Kidney (tissue), 14 donors: Measurements from ENCODE around the gene DSCAM. TPM values are rescaled to one million over a fixed set of nuclear protein-coding genes. Genes with fewer than 3 reads are reported as not detected.

Source experiments
- DNase-seq, 5 donors: peaks; one replicate each; pipeline ENCODE4 v3.0.0-alpha.2; 2013 to 2020
- FAIRE-seq: peaks from 2 replicates; lab custom pipeline; 2012; peaks lifted over from hg19 to GRCh38; lab: Jason Lieb, UNC
- H3K27ac ChIP-seq, 2 donors: one replicate each; pipeline ENCODE4 v1.7.0; 2013; ENCODE audit warnings: low read depth in 2 of 2, low read length in 2 of 2, inconsistent platforms in 1 of 2
- H3K27me3 ChIP-seq: one replicate; pipeline ENCODE4 v1.7.1; 2013; ENCODE audit warnings: low read length, inconsistent platforms; ENCODE audit not compliant: control insufficient read depth, insufficient read depth
- H3K36me3 ChIP-seq, 3 donors: one replicate each; pipeline versions ENCODE4 v1.7.0 to v1.7.1; 2013; ENCODE audit warnings: low read length in 3 of 3, control low read depth in 1 of 3, inconsistent platforms in 1 of 3; ENCODE audit not compliant: insufficient read depth in 3 of 3, control insufficient read depth in 2 of 3
- H3K4me1 ChIP-seq, 3 donors: one replicate each; pipeline versions ENCODE4 v1.7.0 to v1.7.1; 2013; ENCODE audit warnings: low read length in 3 of 3, inconsistent platforms in 1 of 3, low read depth in 1 of 3; ENCODE audit not compliant: control insufficient read depth in 2 of 3, insufficient read depth in 2 of 3
- H3K4me3 ChIP-seq, 3 donors: one replicate each; pipeline versions ENCODE4 v1.7.0 to v1.8.1; 2013; ENCODE audit warnings: low read length in 3 of 3, control low read depth in 1 of 3, inconsistent platforms in 1 of 3
- H3K9ac ChIP-seq, 3 donors: one replicate each; pipeline versions ENCODE4 v1.7.0 to v1.7.1; 2013; ENCODE audit warnings: low read length in 3 of 3, control low read depth in 1 of 3, inconsistent platforms in 1 of 3
- H3K9me3 ChIP-seq, 3 donors: one replicate each; pipeline versions ENCODE4 v1.7.0 to v1.7.1; 2013; ENCODE audit warnings: low read length in 3 of 3, control low read depth in 1 of 3, inconsistent platforms in 1 of 3; ENCODE audit not compliant: control insufficient read depth in 2 of 3, insufficient read depth in 1 of 3
- CTCF ChIP-seq: IDR thresholded peaks from 3 replicates; pipeline ENCODE4 v1.5.1; 2012; ENCODE audit warnings: mild to moderate bottlenecking, moderate library complexity, borderline replicate concordance; ENCODE audit not compliant: insufficient read depth; ENCODE audit errors: extremely low read depth
- intact Hi-C: fragments of 100-400 bp; cut with DNase I; formaldehyde crosslinking; loops from one replicate; pipeline ENCODE4 v1.11.1; 2022
- polyA plus RNA-seq: library from polyadenylated mRNA; stranded (reverse); fragments of 350-450 nt; fragmentation: Illumina TruSeq; extraction: RNeasy Lipid Tissue Mini Kit (QIAGEN cat#74804); gene quantifications from one replicate; pipeline ENCODE4 v1.2.3, GENCODE V29; 2014; ENCODE audit warnings: low read depth, low replicate concordance; ENCODE audit not compliant: insufficient read depth
- total RNA-seq: library from RNA; stranded (reverse); fragmentation: NEBNext Ultra II Directional; extraction: Animal tissue kit (Norgen Biotek cat#: 25700); gene quantifications from one replicate; pipeline ENCODE4 v1.2.1, GENCODE V29; 2021
- donor health status: control.
- donor health status: control.
- donor health status: control.
- donor health status: control.
- donor health status: control.
- donor health status: DM: yes; HTN: yes; CAD: no.
- donor health status: Normal renal cell carcinoma (clear cell type).

The DSCAM gene
- total and polyA plus RNA-seq, 2 donors from 2014 or later = not detected

DNA sequence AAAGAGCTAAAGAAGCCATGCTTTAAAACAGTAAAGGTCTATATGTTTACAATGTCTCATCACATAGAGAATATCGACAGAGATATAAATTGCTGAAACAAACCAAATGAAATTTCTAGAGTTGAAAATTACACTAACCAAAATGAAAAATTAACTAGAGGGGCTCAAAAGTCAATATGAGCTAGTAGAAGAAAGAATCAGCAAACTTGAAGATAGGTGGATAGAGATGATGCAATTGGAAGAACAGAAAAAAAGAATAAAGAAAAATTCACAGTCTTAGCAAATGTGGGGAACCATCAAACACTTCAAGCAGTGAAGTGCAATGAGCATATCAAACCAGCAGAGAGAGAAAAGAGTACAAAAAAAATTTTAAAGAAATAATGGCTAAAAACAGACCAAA lies 24.1 kb upstream of the DSCAM start:
- H3K27me3 ChIP-seq = no peaks in the 10 kb centered on the region
- intact Hi-C loops = no loop called here
- H3K4me1 ChIP-seq = no peaks in the 10 kb centered on the region
- H3K4me3 ChIP-seq = no peak overlapping the region
- H3K27ac ChIP-seq = no peak overlapping the region
- TF ChIP-seq CTCF = no peak
- FAIRE-seq (no peak), DNase-seq (no peak)
- H3K9ac ChIP-seq = no peak overlapping the region
- no peaks in the 10 kb centered on the region for H3K9me3 ChIP-seq
- no peaks in the 10 kb centered on the region for H3K36me3 ChIP-seq

DNA sequence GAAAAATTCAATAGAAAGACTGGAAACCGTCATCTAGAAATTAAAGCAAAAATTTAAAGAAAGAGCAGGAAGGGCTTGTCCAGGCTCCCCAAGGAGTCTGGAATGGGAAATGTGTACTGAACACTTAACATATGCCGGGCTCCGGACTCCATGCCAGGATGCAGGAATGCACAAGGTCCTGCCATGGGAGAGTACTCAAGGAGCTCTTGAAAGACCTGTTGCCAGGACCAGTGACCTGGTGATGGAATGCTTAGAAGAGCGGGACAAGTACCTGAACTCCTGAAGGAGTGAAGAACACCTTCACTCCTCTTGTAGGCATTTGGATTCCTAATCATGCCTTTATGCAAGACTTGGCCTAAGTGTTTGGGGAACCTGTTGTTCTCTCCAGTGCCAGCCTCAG lies 16.9 kb upstream of the DSCAM start:
- DNase-seq (no peak), FAIRE-seq (no peak)
- TF ChIP-seq CTCF = no peak
- Histone ChIP-seq H3K4me3 (no peak overlapping the region), H3K4me1 (no peaks in the 10 kb centered on the region), H3K9me3 (no peaks in the 10 kb centered on the region), H3K36me3 (no peaks in the 10 kb centered on the region), H3K9ac (no peak overlapping the region), H3K27ac (no peak overlapping the region), H3K27me3 (no peaks in the 10 kb centered on the region)
- intact Hi-C loops = no loop called here

DNA sequence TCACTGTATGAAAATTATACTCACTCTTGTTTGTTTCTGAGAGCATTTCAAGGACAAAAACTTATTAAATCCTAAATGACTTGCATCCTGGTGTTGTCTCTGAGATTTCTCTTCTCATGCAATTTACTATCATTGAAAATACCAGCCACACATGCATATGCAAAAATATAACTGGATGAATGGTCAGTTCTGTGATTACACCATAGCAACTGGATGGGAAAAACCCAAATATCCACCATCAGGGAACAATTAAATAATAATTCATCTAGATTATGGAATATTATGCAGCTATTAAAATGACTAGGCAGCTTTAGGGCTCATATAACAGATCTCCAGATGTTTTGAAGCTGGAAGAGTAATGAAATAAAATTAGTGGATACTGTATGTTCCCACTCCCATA lies 11.6 kb upstream of the DSCAM start:
- Histone ChIP-seq H3K4me3 (no peak overlapping the region), H3K9ac (no peak overlapping the region), H3K4me1 (no peaks in the 10 kb centered on the region), H3K27me3 (no peaks in the 10 kb centered on the region), H3K27ac (no peak overlapping the region), H3K36me3 (no peaks in the 10 kb centered on the region), H3K9me3 (no peaks in the 10 kb centered on the region)
- DNase-seq = no peak
- TF ChIP-seq CTCF = no peak
- intact Hi-C loops = no loop called here
- no peak for FAIRE-seq
